AG04449 (cell line): Measurements from ENCODE around the gene RBFOX1.

Experiments used
- CTCF ChIA-PET: fragments of 350-600 bp; formaldehyde crosslinking; extraction: SDS; loops from one replicate; lab custom pipeline; 2021; ENCODE audit warnings: antibody characterized with exemption; lab: Yijun Ruan, JAX
- POLR2A ChIA-PET: fragments of 400-600, 350-600 bp; formaldehyde crosslinking; extraction: SDS; loops from one replicate; lab custom pipeline; 2020; ENCODE audit warnings: antibody characterized with exemption, inconsistent platforms; lab: Yijun Ruan, JAX
- DNase-seq: peaks from one replicate; pipeline ENCODE4 v3.0.0-alpha.2; 2010; ENCODE audit warnings: low read depth, low spot score
- H3K4me3 ChIP-seq: 2 replicates; pipeline ENCODE4 v1.5.1; 2011; ENCODE audit warnings: low read depth, mild to moderate bottlenecking, control low read depth, low read length
- TF ChIP-seq, protein P1 (sequence below): IDR thresholded peaks from one replicate; pipeline ENCODE4 v1.5.1; 2011; ENCODE audit warnings: mild to moderate bottlenecking, moderate library complexity, low read length, control low read depth, inconsistent platforms; ENCODE audit not compliant: insufficient read depth; ENCODE audit errors: missing control alignments

RBFOX1 gene

DNA sequence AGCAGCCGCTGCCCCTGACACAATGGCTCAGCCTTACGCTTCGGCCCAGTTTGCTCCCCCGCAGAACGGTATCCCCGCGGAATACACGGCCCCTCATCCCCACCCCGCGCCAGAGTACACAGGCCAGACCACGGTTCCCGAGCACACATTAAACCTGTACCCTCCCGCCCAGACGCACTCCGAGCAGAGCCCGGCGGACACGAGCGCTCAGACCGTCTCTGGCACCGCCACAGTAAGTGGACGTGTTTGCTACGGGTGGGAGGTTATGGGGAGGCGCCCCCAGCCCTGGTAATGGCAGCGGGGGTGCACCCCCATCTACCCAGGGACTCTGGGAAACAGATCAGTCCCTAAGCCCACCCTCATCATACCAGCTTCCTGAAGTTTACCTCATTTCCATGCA lies 185.5 kb downstream of the RBFOX1 start:
- DNase-seq: no peak
- CTCF ChIA-PET: no interaction called here
- H3K4me3 ChIP-seq: no peak overlapping the region
- TF ChIP-seq, protein P1, sequence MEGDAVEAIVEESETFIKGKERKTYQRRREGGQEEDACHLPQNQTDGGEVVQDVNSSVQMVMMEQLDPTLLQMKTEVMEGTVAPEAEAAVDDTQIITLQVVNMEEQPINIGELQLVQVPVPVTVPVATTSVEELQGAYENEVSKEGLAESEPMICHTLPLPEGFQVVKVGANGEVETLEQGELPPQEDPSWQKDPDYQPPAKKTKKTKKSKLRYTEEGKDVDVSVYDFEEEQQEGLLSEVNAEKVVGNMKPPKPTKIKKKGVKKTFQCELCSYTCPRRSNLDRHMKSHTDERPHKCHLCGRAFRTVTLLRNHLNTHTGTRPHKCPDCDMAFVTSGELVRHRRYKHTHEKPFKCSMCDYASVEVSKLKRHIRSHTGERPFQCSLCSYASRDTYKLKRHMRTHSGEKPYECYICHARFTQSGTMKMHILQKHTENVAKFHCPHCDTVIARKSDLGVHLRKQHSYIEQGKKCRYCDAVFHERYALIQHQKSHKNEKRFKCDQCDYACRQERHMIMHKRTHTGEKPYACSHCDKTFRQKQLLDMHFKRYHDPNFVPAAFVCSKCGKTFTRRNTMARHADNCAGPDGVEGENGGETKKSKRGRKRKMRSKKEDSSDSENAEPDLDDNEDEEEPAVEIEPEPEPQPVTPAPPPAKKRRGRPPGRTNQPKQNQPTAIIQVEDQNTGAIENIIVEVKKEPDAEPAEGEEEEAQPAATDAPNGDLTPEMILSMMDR: no peak
- POLR2A ChIA-PET: no interaction called here

DNA sequence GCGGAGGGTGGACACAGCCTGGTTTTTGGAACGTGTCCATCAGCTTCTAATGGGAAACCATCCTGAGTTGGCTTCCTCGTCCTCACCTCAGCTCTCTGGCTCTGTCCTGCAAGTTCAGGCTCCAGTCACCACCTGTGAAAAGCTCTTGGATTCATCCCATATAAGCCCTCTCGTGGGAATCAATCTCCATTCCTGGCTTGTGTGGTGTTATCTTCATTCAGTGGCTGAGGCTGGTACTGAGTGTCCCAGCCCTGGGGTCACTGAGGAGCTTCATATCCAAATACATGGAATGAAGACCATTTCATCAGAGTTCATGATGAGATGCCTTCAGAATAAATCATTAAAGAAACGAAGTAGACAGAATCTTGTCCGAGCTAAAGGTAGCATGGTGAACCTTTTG lies 189.2 kb downstream of the RBFOX1 start:
- DNase-seq: no peak
- H3K4me3 ChIP-seq: no peak overlapping the region
- CTCF ChIA-PET: no interaction called here
- TF ChIP-seq, protein P1: no peak
- POLR2A ChIA-PET: no interaction called here

GRCh38 chr16:7524419-7524818 lies 191.8 kb downstream of the RBFOX1 start:
- ChIA-PET CTCF (no interaction called here), POLR2A (no interaction called here)
- H3K4me3 ChIP-seq: no peak overlapping the region
- no peak for DNase-seq
- TF ChIP-seq, protein P1: no peak

- H3K4me3 ChIP-seq: no peak overlapping the region
- TF ChIP-seq, protein P1: no peak
- POLR2A ChIA-PET: no interaction called here
- DNase-seq: no peak
- CTCF ChIA-PET: no interaction called here
Measured at GRCh38 chr16:7526736-7527135, 194.1 kb downstream of the RBFOX1 start.

GRCh38 chr16:7532534-7532933 lies 199.9 kb downstream of the RBFOX1 start:
- no peak overlapping the region for H3K4me3 ChIP-seq
- ChIA-PET CTCF (no interaction called here), POLR2A (no interaction called here)
- no peak for DNase-seq
- TF ChIP-seq, protein P1: no peak

- TF ChIP-seq, protein P1: no peak
- ChIA-PET POLR2A (no interaction called here), CTCF (no interaction called here)
- H3K4me3 ChIP-seq: no peak overlapping the region
- DNase-seq: no peak
Measured at GRCh38 chr16:7534749-7535148, 202.1 kb downstream of the RBFOX1 start.

DNA sequence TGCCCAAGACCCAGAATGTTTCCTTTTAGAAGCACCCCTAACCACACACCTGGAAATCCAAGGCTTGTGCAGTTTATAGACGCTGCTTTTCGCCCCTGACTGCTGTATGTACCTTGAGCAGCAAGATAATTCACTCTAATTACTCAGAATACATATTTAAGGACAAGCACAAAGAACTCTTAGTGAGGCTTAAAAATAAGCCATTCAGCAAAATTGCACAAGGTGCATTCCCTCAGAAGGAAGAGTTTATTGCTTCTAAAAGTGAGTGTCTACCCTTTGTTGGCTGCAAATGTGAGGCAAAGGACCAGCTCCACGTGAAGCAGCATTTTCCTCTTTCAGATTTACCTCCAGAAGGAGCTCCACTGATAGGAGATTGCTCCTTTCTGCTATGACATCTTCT lies 208.4 kb downstream of the RBFOX1 start:
- DNase-seq: no peak
- TF ChIP-seq, protein P1: no peak
- POLR2A ChIA-PET: no interaction called here
- H3K4me3 ChIP-seq: no peak overlapping the region
- CTCF ChIA-PET: no interaction called here
